Common myeloid progenitor, CD34-positive (primary cell): ENCODE measurements around the gene RNASE13.

Source experiments
- CTCF ChIA-PET: fragments of 350-600 bp; sonication (Branson Sonifier 250); formaldehyde crosslinking; loops from one replicate; lab custom pipeline; 2021; ENCODE audit warnings: antibody characterized with exemption; lab: Charles Lee
- POLR2A ChIA-PET: fragments of 350-600 bp; sonication (Branson Sonifier 250); formaldehyde crosslinking; loops from one replicate; lab custom pipeline; 2021; ENCODE audit warnings: antibody characterized with exemption; lab: Charles Lee
- DNase-seq, 3 donors: peaks; one replicate each; pipeline versions ENCODE4 v3.0.0 to v3.0.0-alpha.2; 2013
- H3K27ac ChIP-seq, 2 experiments: 1 replicate in 1 of 2; 2 replicates in 1 of 2; pipeline ENCODE4 v1.7.0; 2013; ENCODE audit warnings: inconsistent platforms in 2 of 2, low read length in 2 of 2, mild to moderate bottlenecking in 2 of 2, low read depth in 1 of 2, moderate library complexity in 1 of 2; ENCODE audit not compliant: severe bottlenecking in 2 of 2, insufficient read depth in 1 of 2, poor library complexity in 1 of 2
- H3K27me3 ChIP-seq, 5 experiments: replicated peaks in 2 of 5; 1 replicate in 3 of 5; 2 replicates in 2 of 5; pipeline versions ENCODE4 v1.6.1 to v1.7.0; 2013; ENCODE audit warnings: low read length in 4 of 5, mild to moderate bottlenecking in 2 of 5, moderate library complexity in 2 of 5, inconsistent platforms in 1 of 5; ENCODE audit not compliant: insufficient read depth in 5 of 5, control insufficient read depth in 4 of 5
- H3K36me3 ChIP-seq, 4 experiments: 1 replicate in 2 of 4; 2 replicates in 2 of 4; pipeline versions ENCODE4 v1.6.1 to v1.7.0; 2013; ENCODE audit warnings: low read length in 3 of 4, control low read depth in 1 of 4, mild to moderate bottlenecking in 1 of 4; ENCODE audit not compliant: control insufficient read depth in 4 of 4, insufficient read depth in 4 of 4
- H3K4me1 ChIP-seq, 4 experiments: 1 replicate in 3 of 4; 2 replicates in 1 of 4; pipeline versions ENCODE4 v1.6.1 to v1.7.1; 2013; ENCODE audit warnings: low read length in 3 of 4, mild to moderate bottlenecking in 3 of 4, control low read depth in 1 of 4, inconsistent platforms in 1 of 4, moderate library complexity in 1 of 4; ENCODE audit not compliant: control insufficient read depth in 4 of 4, insufficient read depth in 4 of 4; ENCODE audit errors: control extremely low read depth in 1 of 4
- H3K4me3 ChIP-seq, 7 experiments: 1 replicate in 4 of 7; 2 replicates in 3 of 7; pipeline versions ENCODE4 v1.5.1 to v1.7.0; 2013; ENCODE audit warnings: mild to moderate bottlenecking in 7 of 7, low read length in 6 of 7, moderate library complexity in 6 of 7, inconsistent platforms in 2 of 7, low read depth in 2 of 7, control low read depth in 1 of 7; ENCODE audit not compliant: insufficient read depth in 4 of 7, control insufficient read depth in 1 of 7; ENCODE audit errors: extremely low read depth in 1 of 7
- H3K9me3 ChIP-seq, 5 experiments: 1 replicate in 4 of 5; 2 replicates in 1 of 5; pipeline versions ENCODE4 v1.6.1 to v1.7.1; 2013; ENCODE audit warnings: low read length in 4 of 5, mild to moderate bottlenecking in 2 of 5, inconsistent platforms in 1 of 5, low read depth in 1 of 5, moderate library complexity in 1 of 5; ENCODE audit not compliant: control insufficient read depth in 4 of 5, insufficient read depth in 2 of 5; ENCODE audit errors: control extremely low read depth in 1 of 5
- WGBS: methylation state at CpG from one replicate; pipeline ENCODE4 v1.1.5; 2013; ENCODE audit not compliant: insufficient coverage; 5-methylcytosine and 5-hydroxymethylcytosine counted together

RNASE13 gene

GRCh38 chr14:21023817-21024584 is 10.6 kb downstream of the RNASE13 start:
- Histone ChIP-seq H3K36me3 (peaks cover 0 to 11% (median 1%) of the 10 kb centered on the region in 4 experiments), H3K9me3 (no peaks in the 10 kb centered on the region), H3K4me1 (peaks cover 3 to 26% (median 15%) of the 10 kb centered on the region in 4 experiments), H3K27me3 (peaks cover 0 to 23% (median 6%) of the 10 kb centered on the region in 5 experiments), H3K27ac (peak overlapping the region in 1 of 2 experiments; percentile 49), H3K4me3 (peak overlapping the region; percentile 51 to 89 (median 60))
- peak in 1 of 3 donors; percentile 10 for DNase-seq
- CTCF ChIA-PET = interaction anchor here (0.6 to 16.8 kb wide), 7 partner anchors 9 to 81 kb away, joined by 3 to 345 read pairs (median 6); partner anchors contain the start of gene RNASE7
- POLR2A ChIA-PET = no interaction called here
- WGBS = 27% methylated on average over 9 of the region's 17 CpGs

- no peak overlapping the region for H3K4me3 ChIP-seq
- peaks cover 0 to 15% (median 1%) of the 10 kb centered on the region in 4 experiments for H3K36me3 ChIP-seq
- WGBS = no CpG with 5 or more reads among the region's 7 CpGs
- peaks cover 0 to 23% (median 6%) of the 10 kb centered on the region in 5 experiments for H3K27me3 ChIP-seq
- CTCF ChIA-PET = interaction anchor here (0.6 to 16.8 kb wide), 6 partner anchors 8 to 82 kb away, joined by 3 to 345 read pairs (median 5); partner anchors contain the start of gene RNASE7
- no peak for DNase-seq
- peaks cover 3 to 26% (median 15%) of the 10 kb centered on the region in 4 experiments for H3K4me1 ChIP-seq
- H3K9me3 ChIP-seq = no peaks in the 10 kb centered on the region
- POLR2A ChIA-PET = no interaction called here
- no peak overlapping the region for H3K27ac ChIP-seq
These were observed 11.4 kb downstream of the RNASE13 start for GRCh38 chr14:21023174-21023573.

- no peak for DNase-seq
- peaks cover 3 to 26% (median 15%) of the 10 kb centered on the region in 4 experiments for H3K4me1 ChIP-seq
- WGBS = 100% methylated on average over 5 of the region's 5 CpGs
- H3K36me3 ChIP-seq = peaks cover 0 to 15% (median 1%) of the 10 kb centered on the region in 4 experiments
- peaks cover 0 to 23% (median 6%) of the 10 kb centered on the region in 5 experiments for H3K27me3 ChIP-seq
- H3K9me3 ChIP-seq = no peaks in the 10 kb centered on the region
- ChIA-PET CTCF (interaction anchor here (0.6 to 16.8 kb wide), 6 partner anchors 8 to 82 kb away, joined by 3 to 345 read pairs (median 5); partner anchors contain the start of gene RNASE7), POLR2A (no interaction called here)
- no peak overlapping the region for H3K4me3 ChIP-seq
- H3K27ac ChIP-seq = no peak overlapping the region
These were observed 11.9 kb downstream of the RNASE13 start for GRCh38 chr14:21022686-21023085.

GRCh38 chr14:21020977-21021545 is 13.5 kb downstream of the RNASE13 start:
- ChIA-PET CTCF (interaction anchor here (1.2 to 16.8 kb wide), 8 partner anchors 9 to 83 kb away, joined by 3 to 345 read pairs (median 58); partner anchors contain the start of genes ARHGEF40, RNASE13, RNASE7 and SLC39A2), POLR2A (interaction anchor here (1.6 kb wide), 1 partner anchor 15 kb away, joined by 5 read pairs; no protein-coding TSS in a partner anchor)
- WGBS = 100% methylated on average over 1 of the region's 5 CpGs
- Histone ChIP-seq H3K27me3 (peaks cover 0 to 23% (median 6%) of the 10 kb centered on the region in 5 experiments), H3K4me1 (peaks cover 3 to 27% (median 20%) of the 10 kb centered on the region in 4 experiments), H3K36me3 (peaks cover 0 to 15% (median 2%) of the 10 kb centered on the region in 4 experiments), H3K4me3 (no peak overlapping the region), H3K27ac (no peak overlapping the region), H3K9me3 (no peaks in the 10 kb centered on the region)
- DNase-seq = no peak

- H3K36me3 ChIP-seq = peaks cover 0 to 15% (median 2%) of the 10 kb centered on the region in 4 experiments
- no peak for DNase-seq
- H3K4me1 ChIP-seq = peaks cover 3 to 18% (median 12%) of the 10 kb centered on the region in 4 experiments
- no peaks in the 10 kb centered on the region for H3K9me3 ChIP-seq
- CTCF ChIA-PET = interaction anchor here (2.3 to 16.8 kb wide), 8 partner anchors 9 to 85 kb away, joined by 6 to 345 read pairs (median 107); partner anchors contain the start of genes ARHGEF40, RNASE13, RNASE7 and SLC39A2
- no CpG with 5 or more reads among the region's 1 CpG for WGBS
- POLR2A ChIA-PET = no interaction called here
- no peak overlapping the region for H3K27ac ChIP-seq
- H3K27me3 ChIP-seq = peaks cover 0 to 19% (median 6%) of the 10 kb centered on the region in 5 experiments
- H3K4me3 ChIP-seq = no peak overlapping the region
These were observed 15.2 kb downstream of the RNASE13 start for GRCh38 chr14:21019366-21019765.

- WGBS = no CpG with 5 or more reads among the region's 3 CpGs
- DNase-seq = no peak
- CTCF ChIA-PET = interaction anchor here (1.0 to 16.8 kb wide), 9 partner anchors 9 to 85 kb away, joined by 3 to 345 read pairs (median 105); partner anchors contain the start of genes ARHGEF40, RNASE13, RNASE7 and SLC39A2
These were observed 15.8 kb downstream of the RNASE13 start for GRCh38 chr14:21018781-21019180.

More at GRCh38 chr14:21018781-21019180, 15.8 kb downstream of the RNASE13 start:
- Histone ChIP-seq H3K4me1 (peaks cover 0 to 17% (median 6%) of the 10 kb centered on the region in 4 experiments), H3K36me3 (peaks cover 0 to 15% (median 2%) of the 10 kb centered on the region in 4 experiments), H3K4me3 (no peak overlapping the region), H3K9me3 (no peaks in the 10 kb centered on the region), H3K27ac (no peak overlapping the region), H3K27me3 (peaks cover 0 to 14% (median under 1%) of the 10 kb centered on the region in 5 experiments)
- POLR2A ChIA-PET = no interaction called here
